Osteoblast (primary cell): Measurements from ENCODE around the gene SAP25. TPM values are rescaled to one million over a fixed set of nuclear protein-coding genes. Genes with fewer than 3 reads are reported as not detected.

ENCODE experiments used
- DNase-seq: peaks from one replicate; pipeline ENCODE4 v3.0.0; 2011; ENCODE audit warnings: low spot score, mixed read lengths; ENCODE audit not compliant: insufficient read length; ENCODE audit errors: missing footprints
- H2AFZ ChIP-seq: 2 replicates; pipeline ENCODE4 v1.6.0; 2011; ENCODE audit warnings: mild to moderate bottlenecking, low read length
- H3K27ac ChIP-seq: 2 replicates; pipeline ENCODE4 v1.5.1; 2011; ENCODE audit warnings: mild to moderate bottlenecking, low read depth, low read length, moderate library complexity
- H3K27me3 ChIP-seq: 2 replicates; pipeline ENCODE4 v1.6.0; 2012; ENCODE audit warnings: mild to moderate bottlenecking, control low read depth, inconsistent platforms, low read length, moderate library complexity; ENCODE audit not compliant: insufficient read depth
- H3K36me3 ChIP-seq: 2 replicates; pipeline ENCODE4 v1.5.1; 2011; ENCODE audit warnings: mild to moderate bottlenecking, low read length, control low read depth, moderate library complexity; ENCODE audit not compliant: insufficient read depth
- H3K4me1 ChIP-seq: 2 replicates; pipeline ENCODE4 v1.5.1; 2011; ENCODE audit warnings: mild to moderate bottlenecking, low read length, control low read depth, moderate library complexity; ENCODE audit not compliant: insufficient read depth
- H3K4me2 ChIP-seq: 2 replicates; pipeline ENCODE4 v1.6.0; 2011; ENCODE audit warnings: mild to moderate bottlenecking, low read length; ENCODE audit not compliant: insufficient read depth
- H3K4me3 ChIP-seq: fragments of 200-600 bp; sonication (generic); 3 replicates; pipeline ENCODE4 v1.5.1; 2012; ENCODE audit warnings: mild to moderate bottlenecking, low read length, inconsistent platforms; ENCODE audit not compliant: insufficient read depth
- H3K79me2 ChIP-seq: 2 replicates; pipeline ENCODE4 v1.6.0; 2012; ENCODE audit warnings: mild to moderate bottlenecking, low read length, control low read depth, inconsistent platforms; ENCODE audit not compliant: insufficient read depth
- H3K9me3 ChIP-seq: 2 replicates; pipeline ENCODE4 v1.5.1; 2011; ENCODE audit warnings: low read depth, low read length, control low read depth
- H4K20me1 ChIP-seq: 2 replicates; pipeline ENCODE4 v1.6.0; 2012; ENCODE audit warnings: mild to moderate bottlenecking, low read length, control low read depth; ENCODE audit not compliant: insufficient read depth
- total RNA-seq: library from RNA; depleted of rRNA; stranded (reverse); fragments of >200 nt; gene quantifications from 2 replicates; pipeline ENCODE4 v1.2.3, GENCODE V29; 2012
- TF ChIP-seq, protein P1 (sequence below): IDR thresholded peaks from 2 replicates; pipeline ENCODE4 v1.5.1; 2011; ENCODE audit warnings: mild to moderate bottlenecking, low read depth, low read length, moderate library complexity; ENCODE audit errors: extremely low read depth

The SAP25 gene
- total RNA-seq, 1 donor, result not detected

DNA sequence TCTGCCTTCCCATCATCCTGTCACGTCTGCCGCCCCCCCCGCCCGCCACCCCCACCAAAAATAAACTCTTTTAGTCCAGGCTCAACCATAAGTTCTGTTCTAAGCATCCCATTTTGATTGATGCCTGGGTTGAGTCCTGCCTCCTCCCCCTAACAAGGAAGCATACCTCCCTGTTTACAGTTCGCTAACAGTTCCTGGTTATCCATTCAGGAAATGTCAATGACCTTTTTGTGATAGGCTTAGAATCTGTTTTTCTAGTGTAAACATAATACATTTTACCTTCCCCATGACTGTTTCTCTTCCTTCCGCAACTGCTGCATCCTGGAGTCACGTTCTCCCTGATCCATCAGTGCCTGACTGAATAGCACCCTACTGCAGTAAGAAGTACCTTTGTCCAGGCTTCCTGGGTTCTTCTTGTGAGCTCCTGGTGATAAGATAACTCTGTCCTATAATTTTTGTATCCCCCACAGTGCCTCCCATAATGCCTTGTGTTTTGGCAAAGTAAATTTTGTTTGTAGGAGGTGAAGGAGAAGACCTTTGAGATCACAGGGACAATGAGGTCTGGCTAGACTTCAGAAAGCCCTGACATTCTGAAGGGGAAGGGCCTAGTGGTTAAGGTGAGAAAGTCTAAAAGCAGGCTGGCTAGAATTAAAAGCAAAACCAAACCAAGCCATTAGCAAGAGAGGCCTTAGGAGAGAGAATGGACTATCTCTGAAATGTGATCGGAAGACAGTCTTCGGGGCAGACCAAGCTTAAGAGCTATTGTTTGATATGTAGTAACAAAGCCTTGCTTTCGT, 27.4 kb downstream of the SAP25 start:
- Histone ChIP-seq H3K27ac (peak overlapping the region; percentile 90), H3K27me3 (no peaks in the 10 kb centered on the region), H3K36me3 (no peaks in the 10 kb centered on the region), H4K20me1 (no peaks in the 10 kb centered on the region), H3K4me2 (peak overlapping the region; percentile 80), H3K4me3 (peak overlapping the region; percentile 12), H3K4me1 (peaks cover 53% of the 10 kb centered on the region), H2AFZ (peak overlapping the region; percentile 16), H3K9me3 (no peaks in the 10 kb centered on the region), H3K79me2 (peaks cover 34% of the 10 kb centered on the region)
- TF ChIP-seq, protein P1, sequence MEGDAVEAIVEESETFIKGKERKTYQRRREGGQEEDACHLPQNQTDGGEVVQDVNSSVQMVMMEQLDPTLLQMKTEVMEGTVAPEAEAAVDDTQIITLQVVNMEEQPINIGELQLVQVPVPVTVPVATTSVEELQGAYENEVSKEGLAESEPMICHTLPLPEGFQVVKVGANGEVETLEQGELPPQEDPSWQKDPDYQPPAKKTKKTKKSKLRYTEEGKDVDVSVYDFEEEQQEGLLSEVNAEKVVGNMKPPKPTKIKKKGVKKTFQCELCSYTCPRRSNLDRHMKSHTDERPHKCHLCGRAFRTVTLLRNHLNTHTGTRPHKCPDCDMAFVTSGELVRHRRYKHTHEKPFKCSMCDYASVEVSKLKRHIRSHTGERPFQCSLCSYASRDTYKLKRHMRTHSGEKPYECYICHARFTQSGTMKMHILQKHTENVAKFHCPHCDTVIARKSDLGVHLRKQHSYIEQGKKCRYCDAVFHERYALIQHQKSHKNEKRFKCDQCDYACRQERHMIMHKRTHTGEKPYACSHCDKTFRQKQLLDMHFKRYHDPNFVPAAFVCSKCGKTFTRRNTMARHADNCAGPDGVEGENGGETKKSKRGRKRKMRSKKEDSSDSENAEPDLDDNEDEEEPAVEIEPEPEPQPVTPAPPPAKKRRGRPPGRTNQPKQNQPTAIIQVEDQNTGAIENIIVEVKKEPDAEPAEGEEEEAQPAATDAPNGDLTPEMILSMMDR, result no peak
- peak; percentile 60 for DNase-seq

DNA sequence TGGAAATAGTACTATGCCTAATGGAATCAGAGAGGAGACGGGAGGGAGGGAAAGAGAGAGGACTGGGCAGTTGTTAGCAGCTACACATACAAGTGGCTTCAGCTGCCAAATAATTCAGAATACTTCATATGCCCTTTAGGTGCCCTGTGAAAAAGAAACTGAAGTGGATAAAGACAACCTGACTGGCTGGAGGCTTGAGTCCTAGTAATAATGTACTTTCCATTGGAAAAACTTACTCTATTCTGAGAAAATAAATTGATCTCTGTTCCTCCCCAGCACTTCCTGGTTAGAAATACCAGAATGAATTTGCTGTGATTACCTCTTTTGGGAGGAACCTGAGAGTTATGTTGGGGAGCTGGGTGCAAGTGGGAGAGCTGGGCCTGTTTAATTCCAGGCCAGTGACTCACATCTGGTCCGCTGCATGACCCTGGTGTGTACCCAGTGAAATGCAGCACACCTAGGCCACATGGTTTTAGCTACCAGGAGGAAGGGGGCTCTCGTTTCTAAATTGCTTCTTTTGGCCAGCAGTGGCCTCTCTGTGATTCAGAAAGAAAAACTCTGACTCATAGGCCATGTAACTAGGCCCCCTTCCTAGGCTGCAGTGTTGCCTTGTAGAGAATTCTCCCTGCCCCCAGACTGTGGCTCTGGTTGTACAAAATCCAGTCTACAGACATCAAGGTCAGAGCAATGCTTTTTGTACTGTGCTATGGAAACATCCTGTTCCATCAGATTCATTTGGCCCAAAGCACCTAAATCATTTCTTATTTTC, 28.2 kb downstream of the SAP25 start:
- DNase-seq, result peak; percentile 93
- peak overlapping the region; percentile 80 for H3K4me2 ChIP-seq
- H3K4me3 ChIP-seq, result peak overlapping the region; percentile 41
- H3K4me1 ChIP-seq, result peaks cover 53% of the 10 kb centered on the region
- H3K27me3 ChIP-seq, result no peaks in the 10 kb centered on the region
- H3K79me2 ChIP-seq, result peaks cover 38% of the 10 kb centered on the region
- peak overlapping the region; percentile 90 for H3K27ac ChIP-seq
- H3K36me3 ChIP-seq, result no peaks in the 10 kb centered on the region
- peak overlapping the region; percentile 80 for H2AFZ ChIP-seq
- no peaks in the 10 kb centered on the region for H3K9me3 ChIP-seq
- no peaks in the 10 kb centered on the region for H4K20me1 ChIP-seq
- TF ChIP-seq, protein P1, result no peak

DNA sequence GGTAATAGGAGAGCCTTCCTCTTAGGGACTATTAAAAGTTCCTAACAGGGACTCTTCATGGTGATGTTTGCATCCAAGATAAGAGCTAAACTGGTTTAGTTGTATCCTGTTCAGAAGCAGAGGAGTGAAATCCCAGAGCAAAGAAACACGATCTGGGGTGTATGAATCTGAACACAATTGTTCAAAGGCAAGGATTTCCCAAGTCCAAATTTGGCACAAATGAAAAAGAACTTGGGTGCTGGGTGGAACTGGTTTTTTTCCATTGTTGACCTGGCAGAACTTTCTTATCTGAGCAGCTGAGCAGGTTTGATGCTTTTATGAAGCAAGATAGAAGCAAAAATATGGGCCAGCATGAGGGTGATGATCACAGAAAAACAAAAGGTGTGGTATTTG, 28.7 kb downstream of the SAP25 start:
- TF ChIP-seq, protein P1, result no peak
- H3K9me3 ChIP-seq, result no peaks in the 10 kb centered on the region
- H3K27ac ChIP-seq, result peak overlapping the region; percentile 90
- no peaks in the 10 kb centered on the region for H3K27me3 ChIP-seq
- H2AFZ ChIP-seq, result peak overlapping the region; percentile 80
- no peaks in the 10 kb centered on the region for H3K36me3 ChIP-seq
- peak overlapping the region; percentile 80 for H3K4me2 ChIP-seq
- H4K20me1 ChIP-seq, result no peaks in the 10 kb centered on the region
- H3K4me1 ChIP-seq, result peaks cover 56% of the 10 kb centered on the region
- H3K4me3 ChIP-seq, result peak overlapping the region; percentile 41
- peak; percentile 68 for DNase-seq
- H3K79me2 ChIP-seq, result peaks cover 42% of the 10 kb centered on the region

DNA sequence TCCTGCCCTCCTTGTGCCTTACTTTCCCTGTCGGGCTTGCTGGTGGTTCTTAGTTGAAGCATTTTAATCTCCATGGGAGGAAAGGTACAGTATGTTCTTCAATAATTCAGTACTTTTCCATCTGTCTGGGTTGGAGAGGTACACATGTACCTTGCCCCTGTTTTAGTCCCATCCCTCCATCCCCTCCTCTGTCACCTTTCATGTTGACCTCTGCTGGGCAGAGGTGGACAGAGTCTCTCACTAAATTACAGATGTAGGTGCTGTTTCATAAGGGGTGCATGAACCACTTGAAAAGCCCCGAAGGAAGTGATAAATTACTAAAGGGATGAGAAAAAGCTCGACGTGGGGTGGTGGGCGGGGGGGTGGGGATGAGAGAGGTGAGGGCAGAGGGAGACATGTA, 29.3 kb downstream of the SAP25 start:
- no peak overlapping the region for H3K27ac ChIP-seq
- H3K79me2 ChIP-seq, result peaks cover 45% of the 10 kb centered on the region
- no peaks in the 10 kb centered on the region for H3K9me3 ChIP-seq
- H4K20me1 ChIP-seq, result no peaks in the 10 kb centered on the region
- H3K27me3 ChIP-seq, result no peaks in the 10 kb centered on the region
- no peak overlapping the region for H3K4me2 ChIP-seq
- no peak overlapping the region for H2AFZ ChIP-seq
- H3K4me3 ChIP-seq, result no peak overlapping the region
- TF ChIP-seq, protein P1, result no peak
- peak; percentile 51 for DNase-seq
- H3K4me1 ChIP-seq, result peaks cover 61% of the 10 kb centered on the region
- no peaks in the 10 kb centered on the region for H3K36me3 ChIP-seq
